H1 (cell line): ENCODE data around the gene SMARCB1. TPM values are rescaled to one million over a fixed set of nuclear protein-coding genes. Genes with fewer than 3 reads are reported as not detected.

Experiments
- CTCF ChIA-PET: fragments of 300-600 bp; sonication (Branson Sonifier 250); formaldehyde crosslinking; loops from one replicate; lab custom pipeline; 2021; ENCODE audit not compliant: partially characterized antibody; lab: Charles Lee
- POLR2A ChIA-PET: fragments of 300-600 bp; sonication (Branson Sonifier 250); formaldehyde crosslinking; loops from one replicate; lab custom pipeline; 2021; ENCODE audit warnings: inconsistent platforms; ENCODE audit not compliant: partially characterized antibody; lab: Charles Lee
- DNase-seq, 2 experiments: peaks; one replicate each; pipeline versions ENCODE4 v3.0.0 to v3.0.0-alpha.2; 2010 to 2022; ENCODE audit warnings: low spot score in 2 of 2, low read depth in 1 of 2, mixed read lengths in 1 of 2
- FAIRE-seq: peaks from 2 replicates; lab custom pipeline; 2011; peaks lifted over from hg19 to GRCh38; lab: Jason Lieb, UNC
- H2AFZ ChIP-seq: 2 replicates; pipeline ENCODE4 v1.8.1; 2012; ENCODE audit warnings: low read length, inconsistent platforms
- H2AK5ac ChIP-seq: 2 replicates; pipeline ENCODE4 v1.6.1; 2013; ENCODE audit warnings: low read depth, low read length
- H2BK120ac ChIP-seq: replicated peaks from 2 replicates; pipeline ENCODE3; 2013; ENCODE audit warnings: low read depth, low read length, inconsistent platforms
- H2BK12ac ChIP-seq: 2 replicates; pipeline ENCODE4 v1.6.1; 2013; ENCODE audit warnings: low read depth, low read length
- H2BK15ac ChIP-seq: 2 replicates; pipeline ENCODE4 v1.6.1; 2013; ENCODE audit warnings: low read length
- H2BK20ac ChIP-seq: 2 replicates; pipeline ENCODE4 v1.6.1; 2013; ENCODE audit warnings: low read length
- H2BK5ac ChIP-seq: 2 replicates; pipeline ENCODE4 v1.6.1; 2013; ENCODE audit warnings: low read depth, low read length
- H3K14ac ChIP-seq: 2 replicates; pipeline ENCODE4 v1.6.1; 2013; ENCODE audit warnings: inconsistent platforms; ENCODE audit not compliant: insufficient read length
- H3K18ac ChIP-seq: 2 replicates; pipeline ENCODE4 v1.6.1; 2013; ENCODE audit warnings: low read length; ENCODE audit errors: extremely low read depth
- H3K23ac ChIP-seq: 2 replicates; pipeline ENCODE4 v1.6.1; 2013; ENCODE audit warnings: inconsistent platforms; ENCODE audit not compliant: insufficient read length
- H3K23me2 ChIP-seq: 2 replicates; pipeline ENCODE4 v1.6.1; 2013; ENCODE audit warnings: low read depth, low read length
- H3K27ac ChIP-seq: 2 replicates; pipeline ENCODE4 v1.6.1; 2011; ENCODE audit warnings: low read depth, low read length, inconsistent platforms
- H3K27me3 ChIP-seq, 4 experiments: replicated peaks in 1 of 4; 1 replicate in 1 of 4; 2 replicates in 3 of 4; pipeline versions ENCODE4 v1.6.1 to v1.8.1; 2011 to 2013; ENCODE audit warnings: low read length in 3 of 4, mild to moderate bottlenecking in 3 of 4, inconsistent platforms in 2 of 4, mixed read lengths in 2 of 4, moderate library complexity in 1 of 4; ENCODE audit not compliant: control insufficient read depth in 3 of 4, insufficient read depth in 3 of 4; ENCODE audit errors: extremely low read depth in 1 of 4
- H3K36me3 ChIP-seq, 4 experiments: 2 replicates each; pipeline versions ENCODE4 v1.6.1 to v1.8.1; 2011 to 2013; ENCODE audit warnings: mild to moderate bottlenecking in 4 of 4, low read length in 3 of 4, moderate library complexity in 2 of 4, control low read depth in 1 of 4, inconsistent platforms in 1 of 4; ENCODE audit not compliant: insufficient read depth in 4 of 4, control insufficient read depth in 2 of 4
- H3K4ac ChIP-seq: replicated peaks from 2 replicates; pipeline ENCODE3; 2013; ENCODE audit warnings: low read length, low read depth, mixed read lengths, inconsistent platforms; ENCODE audit not compliant: insufficient read length
- H3K4me1 ChIP-seq, 4 experiments: replicated peaks in 1 of 4; 1 replicate in 1 of 4; 2 replicates in 3 of 4; pipeline versions ENCODE4 v1.6.1 to v1.8.1; 2011 to 2013; ENCODE audit warnings: low read length in 3 of 4, inconsistent platforms in 2 of 4, mixed read lengths in 1 of 4; ENCODE audit not compliant: insufficient read depth in 4 of 4, control insufficient read depth in 3 of 4
- H3K4me2 ChIP-seq, 2 experiments: 2 replicates each; pipeline versions ENCODE4 v1.6.1 to v1.8.1; 2011 to 2013; ENCODE audit warnings: low read depth in 2 of 2, low read length in 2 of 2, control low read depth in 1 of 2, inconsistent platforms in 1 of 2, mild to moderate bottlenecking in 1 of 2; ENCODE audit not compliant: insufficient read depth in 1 of 2
- H3K4me3 ChIP-seq, 4 experiments: fragments of 200-600, 300-600 bp in 1 of 4; sonication (generic), shearing (Covaris generic), sonication (Bioruptor Twin) in 1 of 4; 2 replicates each; pipeline versions ENCODE4 v1.5.1 to v1.8.1; 2011 to 2016; ENCODE audit warnings: low read length in 4 of 4, low read depth in 3 of 4, control low read depth in 2 of 4, inconsistent platforms in 2 of 4, mild to moderate bottlenecking in 2 of 4, mixed read lengths in 1 of 4, moderate library complexity in 1 of 4; ENCODE audit not compliant: insufficient read depth in 2 of 4; ENCODE audit errors: extremely low read depth in 1 of 4
- H3K56ac ChIP-seq: replicated peaks from 2 replicates; pipeline ENCODE3; 2013; ENCODE audit warnings: low read depth, mild to moderate bottlenecking, mixed read lengths, low read length, inconsistent platforms; ENCODE audit not compliant: insufficient read length
- H3K79me1 ChIP-seq: 2 replicates; pipeline ENCODE4 v1.6.1; 2013; ENCODE audit warnings: low read depth, low read length, control low read depth
- H3K79me2 ChIP-seq, 2 experiments: 2 replicates each; pipeline versions ENCODE4 v1.6.1 to v1.8.1; 2012 to 2013; ENCODE audit warnings: low read length in 2 of 2, mild to moderate bottlenecking in 2 of 2, inconsistent platforms in 1 of 2; ENCODE audit not compliant: insufficient read depth in 2 of 2, control insufficient read depth in 1 of 2
- H3K9ac ChIP-seq, 4 experiments: replicated peaks in 1 of 4; 1 replicate in 1 of 4; 2 replicates in 3 of 4; pipeline versions ENCODE4 v1.6.1 to v1.8.1; 2011 to 2013; ENCODE audit warnings: low read depth in 3 of 4, low read length in 3 of 4, control low read depth in 2 of 4, mild to moderate bottlenecking in 2 of 4, moderate library complexity in 2 of 4, inconsistent platforms in 1 of 4; ENCODE audit errors: extremely low read depth in 1 of 4
- H3K9me3 ChIP-seq, 2 experiments: 2 replicates each; pipeline versions ENCODE4 v1.6.1 to v1.8.1; 2012 to 2013; ENCODE audit warnings: mild to moderate bottlenecking in 2 of 2, moderate library complexity in 2 of 2, control low read depth in 1 of 2, inconsistent platforms in 1 of 2, low read depth in 1 of 2, low read length in 1 of 2, mixed read lengths in 1 of 2; ENCODE audit not compliant: insufficient read depth in 2 of 2
- H4K20me1 ChIP-seq, 2 experiments: replicated peaks in 1 of 2; 2 replicates each; pipeline versions ENCODE3 to v1.8.1; 2011 to 2013; ENCODE audit warnings: inconsistent platforms in 2 of 2, low read length in 2 of 2, mild to moderate bottlenecking in 1 of 2; ENCODE audit not compliant: insufficient read depth in 2 of 2, control insufficient read depth in 1 of 2
- H4K5ac ChIP-seq: 2 replicates; pipeline ENCODE4 v1.6.1; 2013; ENCODE audit warnings: low read length, low read depth, mixed read lengths, inconsistent platforms; ENCODE audit not compliant: insufficient read length
- H4K8ac ChIP-seq: 2 replicates; pipeline ENCODE4 v1.8.0; 2013; ENCODE audit warnings: mild to moderate bottlenecking, moderate library complexity, low read length, inconsistent platforms; ENCODE audit not compliant: insufficient read depth; ENCODE audit errors: extremely low read depth
- H4K91ac ChIP-seq: replicated peaks from 2 replicates; pipeline ENCODE3; 2013; ENCODE audit warnings: low read length, mixed read lengths, inconsistent platforms; ENCODE audit not compliant: insufficient read length
- BCL11A ChIP-seq, 2 experiments: IDR thresholded peaks; one replicate each; pipeline ENCODE4 v1.6.1; 2011; ENCODE audit warnings: low read depth in 2 of 2, low read length in 2 of 2, mild to moderate bottlenecking in 2 of 2
- HDAC2 ChIP-seq, 2 experiments: fragments of 300-600 bp in 1 of 2; sonication (generic) in 1 of 2; IDR thresholded peaks; 2 replicates each; pipeline ENCODE4 v1.6.1; 2011 to 2012; ENCODE audit warnings: low read depth in 2 of 2, low read length in 2 of 2, mild to moderate bottlenecking in 2 of 2, moderate library complexity in 2 of 2, borderline replicate concordance in 1 of 2, inconsistent platforms in 1 of 2
- KDM1A ChIP-seq: fragments of 200-600, 300-600 bp; sonication (generic); IDR thresholded peaks from 2 replicates; pipeline ENCODE4 v1.7.1; 2016; ENCODE audit warnings: mild to moderate bottlenecking, low read length, borderline replicate concordance
- SRF ChIP-seq: IDR thresholded peaks from 2 replicates; pipeline ENCODE4 v1.6.1; 2011; ENCODE audit warnings: mild to moderate bottlenecking, low read depth, low read length, moderate library complexity
- WGBS, 2 experiments: shearing (Covaris generic) in 1 of 2; methylation state at CpG; one replicate each; pipeline versions ENCODE4 v1.1.6 to v1.1.7; 2013 to 2015; ENCODE audit warnings: low lambda C conversion rate in 2 of 2, mixed read lengths in 2 of 2, inconsistent platforms in 1 of 2, low coverage in 1 of 2, missing lambda C conversion rate in 1 of 2; ENCODE audit not compliant: insufficient replicate concordance in 2 of 2, insufficient coverage in 1 of 2, insufficient read length in 1 of 2; ENCODE audit errors: extremely low coverage in 1 of 2, missing lambda C conversion rate in 1 of 2; 5-methylcytosine and 5-hydroxymethylcytosine counted together
- polyA plus RNA-seq, 7 experiments: library from polyadenylated mRNA; depleted of rRNA in 3 of 7; stranded (reverse) in 5 of 7; unstranded in 2 of 7; fragments of >200 nt in 5 of 7; fragments of 200-250 nt in 2 of 7; gene quantifications; 1 replicate in 5 of 7; 2 replicates in 1 of 7; 4 replicates in 1 of 7; pipeline versions ENCODE4 v1.2.1 to v1.2.3, GENCODE V29; 2011 to 2013; ENCODE audit warnings: missing spikeins in 2 of 7, mixed read lengths in 2 of 7
- total RNA-seq: library from RNA; stranded (reverse); fragmentation: NEBNext Ultra II Directional; extraction: Animal tissue kit (Norgen Biotek cat#: 25700); gene quantifications from 2 replicates; pipeline ENCODE4 v1.2.1, GENCODE V29; 2021

Gene SMARCB1
- total and polyA plus RNA-seq, 2 of the 8 experiments (the other 6 are each of a cell fraction or from before 2014, with no cell fraction given) = 116 to 145 TPM

DNA sequence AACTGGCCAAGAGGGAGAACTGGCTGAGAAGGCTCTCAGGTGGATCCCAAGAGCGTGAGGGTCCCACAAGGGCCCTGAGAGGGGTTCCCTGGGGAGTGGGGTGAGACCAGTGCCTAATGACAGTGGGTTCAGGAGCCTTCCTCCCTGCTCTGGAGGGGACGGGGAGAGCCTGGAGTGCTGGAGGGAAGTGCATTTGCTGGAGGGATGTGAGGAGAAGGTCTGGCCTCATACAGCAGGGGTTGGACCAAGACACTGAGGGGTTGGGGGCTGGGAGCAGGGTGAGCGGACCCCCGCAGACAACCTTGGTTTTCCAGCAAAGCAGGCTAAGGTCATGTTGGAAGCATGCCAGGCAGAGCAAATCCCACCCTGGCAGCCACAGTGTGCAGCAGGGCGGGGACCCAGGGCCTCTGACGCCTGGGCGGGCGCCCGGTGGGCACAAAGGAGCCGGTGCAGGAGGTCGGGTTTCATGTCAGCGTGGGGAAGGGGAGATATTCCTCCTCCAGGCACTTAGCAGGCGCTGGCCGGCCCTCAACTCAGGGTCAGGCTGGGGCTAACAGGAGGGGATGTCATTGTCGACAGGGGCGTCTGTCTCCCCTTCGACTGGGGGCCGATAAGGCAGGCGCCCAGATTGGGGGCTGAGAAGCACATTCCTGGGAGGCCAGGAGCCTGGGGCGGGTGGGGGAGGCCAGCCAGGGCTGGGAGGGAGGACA lies 55.1 kb downstream of the SMARCB1 start:
- Histone ChIP-seq H3K56ac (no peak overlapping the region), H3K36me3 (no peaks in the 10 kb centered on the region), H3K14ac (no peak overlapping the region), H3K4me2 (no peak overlapping the region), H4K20me1 (peaks cover 0 to 4% of the 10 kb centered on the region in 2 experiments), H3K9ac (no peak overlapping the region), H3K18ac (peak overlapping the region; percentile 48; the same call in 1 of the 2 replicates), H4K8ac (peak overlapping the region; percentile 48), H2AFZ (no peak overlapping the region; the same call in 1 of the 2 replicates), H4K5ac (no peak overlapping the region), H3K4me1 (peaks cover 0 to 27% (median 19%) of the 10 kb centered on the region in 4 experiments; a peak in 5 of 7 replicates), H3K9me3 (no peaks in the 10 kb centered on the region), H2AK5ac (no peak overlapping the region), H3K79me1 (no peaks in the 10 kb centered on the region), H3K23me2 (peaks cover 12% of the 10 kb centered on the region; the same call in 1 of the 2 replicates), H2BK120ac (no peak overlapping the region), H2BK5ac (peak overlapping the region; percentile 66; the same call in 1 of the 2 replicates), H3K23ac (no peak overlapping the region), H2BK15ac (peak overlapping the region; percentile 92; the same call in 1 of the 2 replicates), H2BK12ac (0 out of 2 replicates have a peak overlapping the region, but pooled peaks have one; percentile 84), H3K4me3 (no peak overlapping the region), H2BK20ac (peak overlapping the region; percentile 80; the same call in 1 of the 2 replicates), H4K91ac (peak overlapping the region; percentile 69), H3K27ac (no peak overlapping the region), H3K27me3 (peaks cover 0 to 2% (median under 1%) of the 10 kb centered on the region in 4 experiments; a peak in 2 of 7 replicates), H3K79me2 (no peaks in the 10 kb centered on the region), H3K4ac (no peak overlapping the region)
- POLR2A ChIA-PET = no interaction called here
- TF ChIP-seq SRF (no peak), BCL11A (IDR thresholded peaks at IDR 0.05; ENCODE audit: low read depth in 2 of 2, low read length in 2 of 2) (no peak), HDAC2 (IDR thresholded peaks at IDR 0.05; ENCODE audit: borderline replicate concordance in 1 of 2, low read depth in 2 of 2, low read length in 2 of 2) (no peak), KDM1A (no peak)
- CTCF ChIA-PET = no interaction called here
- no peak for DNase-seq
- no peak for FAIRE-seq
- 76% methylated on average over 18 of the region's 20 CpGs; no CpG with 5 or more reads in 1 of the 2 experiments for WGBS, 2 experiments
